DOHH2 (cell line): ENCODE data around the gene NPRL2.
"Not testable (repeated sequence)": the region's sequence is repeated elsewhere in the genome, so short reads cannot be mapped to it uniquely, and the experiment has no call there.

Source experiments
- H3F3A ChIP-seq: fragments of 200-600 bp; sonication (generic), shearing (Covaris generic); 2 replicates; pipeline ENCODE4 v1.6.0; 2016; ENCODE audit warnings: antibody characterized with exemption, mild to moderate bottlenecking; ENCODE audit not compliant: control insufficient read depth, insufficient read depth
- H3K27ac ChIP-seq: fragments of 200-600 bp; sonication (generic); 2 replicates; pipeline ENCODE4 v1.5.1; 2014; ENCODE audit warnings: low read depth, mild to moderate bottlenecking, low read length, moderate library complexity
- H3K27me3 ChIP-seq: fragments of 200-600 bp; sonication (generic); 2 replicates; pipeline ENCODE4 v1.6.1; 2014; ENCODE audit warnings: mild to moderate bottlenecking, low read length, mixed read lengths; ENCODE audit not compliant: control insufficient read depth
- H3K36me3 ChIP-seq: fragments of 200-600 bp; sonication (generic); 2 replicates; pipeline ENCODE4 v1.6.1; 2014; ENCODE audit warnings: mild to moderate bottlenecking, low read length, moderate library complexity, mixed read lengths; ENCODE audit not compliant: control insufficient read depth
- H3K4me1 ChIP-seq: fragments of 200-600 bp; sonication (generic); 2 replicates; pipeline ENCODE4 v1.6.1; 2014; ENCODE audit warnings: mild to moderate bottlenecking, low read length, mixed read lengths; ENCODE audit not compliant: control insufficient read depth
- H3K4me2 ChIP-seq: fragments of 200-600 bp; sonication (generic); 2 replicates; pipeline ENCODE4 v1.6.0; 2014; ENCODE audit warnings: mild to moderate bottlenecking, low read length, moderate library complexity
- H3K4me3 ChIP-seq: fragments of 200-600 bp; sonication (generic); 2 replicates; pipeline ENCODE4 v1.5.1; 2014; ENCODE audit warnings: mild to moderate bottlenecking, low read length, mixed read lengths
- H3K79me2 ChIP-seq: fragments of 200-600 bp; sonication (generic); 2 replicates; pipeline ENCODE4 v1.6.1; 2014; ENCODE audit warnings: mild to moderate bottlenecking, low read length, mixed read lengths; ENCODE audit not compliant: control insufficient read depth
- H3K9me2 ChIP-seq: fragments of 200-600 bp; sonication (generic); replicated peaks from 2 replicates; pipeline ENCODE4 v1.6.1; 2014; ENCODE audit warnings: mild to moderate bottlenecking, low read length, mixed read lengths; ENCODE audit not compliant: control insufficient read depth
- H3K9me3 ChIP-seq: fragments of 200-600 bp; sonication (generic); 2 replicates; pipeline ENCODE4 v1.6.1; 2014; ENCODE audit warnings: antibody characterized with exemption, low read length, mixed read lengths; ENCODE audit not compliant: control insufficient read depth, insufficient read depth
- H4K20me1 ChIP-seq: fragments of 200-600 bp; sonication (generic); 2 replicates; pipeline ENCODE4 v1.6.0; 2014; ENCODE audit warnings: low read depth, mild to moderate bottlenecking, antibody characterized with exemption, low read length, moderate library complexity; ENCODE audit not compliant: control insufficient read depth, insufficient read depth
- EZH2phosphoT487 ChIP-seq: fragments of 200-600 bp; sonication (generic); IDR thresholded peaks from 2 replicates; pipeline ENCODE4 v1.6.1; 2017; ENCODE audit warnings: borderline replicate concordance, mild to moderate bottlenecking, antibody characterized with exemption, low read length, moderate library complexity, mixed read lengths
- TF ChIP-seq, protein P1 (sequence below): fragments of 200-600 bp; sonication (generic); IDR thresholded peaks from one replicate; pipeline ENCODE4 v1.5.1; 2014; ENCODE audit warnings: antibody characterized with exemption, mild to moderate bottlenecking, low read depth, low read length; ENCODE audit not compliant: poor library complexity, severe bottlenecking

NPRL2 gene

GRCh38 chr3:50316657-50317242 lies 33.8 kb downstream of the NPRL2 start:
- no peak overlapping the region for H3K27ac ChIP-seq
- peaks cover 17% of the 10 kb centered on the region for H3K4me1 ChIP-seq
- no peak overlapping the region for H3K4me2 ChIP-seq
- H3K9me2 ChIP-seq: no peaks in the 10 kb centered on the region
- H3K36me3 ChIP-seq: peaks cover 10% of the 10 kb centered on the region
- H3K27me3 ChIP-seq: no peaks in the 10 kb centered on the region
- no peak overlapping the region for H3K4me3 ChIP-seq
- no peaks in the 10 kb centered on the region for H4K20me1 ChIP-seq
- TF ChIP-seq, protein P1, sequence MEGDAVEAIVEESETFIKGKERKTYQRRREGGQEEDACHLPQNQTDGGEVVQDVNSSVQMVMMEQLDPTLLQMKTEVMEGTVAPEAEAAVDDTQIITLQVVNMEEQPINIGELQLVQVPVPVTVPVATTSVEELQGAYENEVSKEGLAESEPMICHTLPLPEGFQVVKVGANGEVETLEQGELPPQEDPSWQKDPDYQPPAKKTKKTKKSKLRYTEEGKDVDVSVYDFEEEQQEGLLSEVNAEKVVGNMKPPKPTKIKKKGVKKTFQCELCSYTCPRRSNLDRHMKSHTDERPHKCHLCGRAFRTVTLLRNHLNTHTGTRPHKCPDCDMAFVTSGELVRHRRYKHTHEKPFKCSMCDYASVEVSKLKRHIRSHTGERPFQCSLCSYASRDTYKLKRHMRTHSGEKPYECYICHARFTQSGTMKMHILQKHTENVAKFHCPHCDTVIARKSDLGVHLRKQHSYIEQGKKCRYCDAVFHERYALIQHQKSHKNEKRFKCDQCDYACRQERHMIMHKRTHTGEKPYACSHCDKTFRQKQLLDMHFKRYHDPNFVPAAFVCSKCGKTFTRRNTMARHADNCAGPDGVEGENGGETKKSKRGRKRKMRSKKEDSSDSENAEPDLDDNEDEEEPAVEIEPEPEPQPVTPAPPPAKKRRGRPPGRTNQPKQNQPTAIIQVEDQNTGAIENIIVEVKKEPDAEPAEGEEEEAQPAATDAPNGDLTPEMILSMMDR: no peak
- no peak for TF ChIP-seq EZH2phosphoT487
- peaks cover 3% of the 10 kb centered on the region; the same call in 1 of the 2 replicates for H3K79me2 ChIP-seq
- H3K9me3 ChIP-seq: no peaks in the 10 kb centered on the region
- no peaks in the 10 kb centered on the region for H3F3A ChIP-seq

DNA sequence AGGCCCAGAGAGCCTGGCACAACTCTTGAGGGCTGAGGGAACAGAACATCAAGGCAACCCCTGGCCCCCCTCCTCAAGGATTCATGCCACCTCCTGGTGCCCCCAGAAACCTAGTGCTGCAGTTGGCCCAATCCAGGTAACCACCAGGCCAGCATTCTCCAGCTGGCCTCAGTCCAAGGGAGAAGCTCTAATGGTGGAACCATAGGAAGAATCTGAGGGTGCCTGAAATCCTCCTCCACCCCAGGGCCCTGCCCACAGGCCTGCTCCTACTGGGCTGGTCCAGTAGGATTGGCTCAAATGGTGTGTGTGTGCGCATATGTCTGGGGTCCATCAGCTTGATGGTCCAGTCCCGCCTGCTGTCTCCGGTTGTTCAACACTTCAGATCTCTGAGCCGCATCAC lies 35.8 kb downstream of the NPRL2 start:
- Histone ChIP-seq H3K4me3 (no peak overlapping the region), H3K27ac (no peak overlapping the region), H3K9me2 (no peaks in the 10 kb centered on the region), H3F3A (no peaks in the 10 kb centered on the region; the same call in 1 of the 2 replicates), H3K27me3 (no peaks in the 10 kb centered on the region), H3K4me1 (peaks cover 6% of the 10 kb centered on the region; the same call in 1 of the 2 replicates), H3K9me3 (no peaks in the 10 kb centered on the region), H3K36me3 (peaks cover 10% of the 10 kb centered on the region), H3K79me2 (no peaks in the 10 kb centered on the region), H4K20me1 (no peaks in the 10 kb centered on the region), H3K4me2 (no peak overlapping the region)
- TF ChIP-seq EZH2phosphoT487: no peak
- TF ChIP-seq, protein P1: no peak

- H3F3A ChIP-seq: no peaks in the 10 kb centered on the region; the same call in 1 of the 2 replicates
- peaks cover 6% of the 10 kb centered on the region; the same call in 1 of the 2 replicates for H3K4me1 ChIP-seq
- no peaks in the 10 kb centered on the region for H3K9me2 ChIP-seq
Observed at GRCh38 chr3:50314342-50314741, 36.2 kb downstream of the NPRL2 start.

GRCh38 chr3:50312041-50312440 lies 38.5 kb downstream of the NPRL2 start:
- not testable (repeated sequence) for H4K20me1 ChIP-seq, H3K9me3 ChIP-seq, H3K4me1 ChIP-seq

More at GRCh38 chr3:50314342-50314741, 36.2 kb downstream of the NPRL2 start:
- TF ChIP-seq, protein P1: no peak
- TF ChIP-seq EZH2phosphoT487: no peak
- Histone ChIP-seq H3K27ac (no peak overlapping the region), H3K79me2 (no peaks in the 10 kb centered on the region), H3K9me3 (no peaks in the 10 kb centered on the region), H3K4me3 (no peak overlapping the region), H3K36me3 (peaks cover 8% of the 10 kb centered on the region), H3K4me2 (no peak overlapping the region), H3K27me3 (no peaks in the 10 kb centered on the region), H4K20me1 (no peaks in the 10 kb centered on the region)

More at GRCh38 chr3:50312041-50312440, 38.5 kb downstream of the NPRL2 start:
- H3K27ac ChIP-seq, H3K79me2 ChIP-seq, H3K4me3 ChIP-seq, H3K4me2 ChIP-seq, H3F3A ChIP-seq, H3K9me2 ChIP-seq, H3K27me3 ChIP-seq, H3K36me3 ChIP-seq: not testable (repeated sequence)
